Activated naive CD4-positive, alpha-beta T cell treated with Interleukin-2 at 50 U/mL for 16 hours (primary cell): Measurements from ENCODE around the gene TCF20.

Experiments used
- DNase-seq: peaks from one replicate; pipeline ENCODE4 v3.0.0-alpha.2; 2020

TCF20 gene

GRCh38 chr22:42256930-42257329 lies 13.5 kb downstream of the TCF20 start:
- DNase-seq = no peak

GRCh38 chr22:42256220-42256619 lies 14.2 kb downstream of the TCF20 start:
- no peak for DNase-seq

- DNase-seq = no peak
Measured at GRCh38 chr22:42249831-42250230, 20.6 kb downstream of the TCF20 start.

- DNase-seq = no peak
Measured at GRCh38 chr22:42248995-42249394, 21.5 kb downstream of the TCF20 start.

GRCh38 chr22:42247596-42247995 lies 22.9 kb downstream of the TCF20 start:
- DNase-seq = no peak

GRCh38 chr22:42243802-42244060 lies 26.7 kb downstream of the TCF20 start:
- no peak for DNase-seq

- no peak for DNase-seq
Measured at GRCh38 chr22:42236848-42237247, 33.6 kb downstream of the TCF20 start.

- no peak for DNase-seq
Measured at GRCh38 chr22:42236268-42236667, 34.2 kb downstream of the TCF20 start.

GRCh38 chr22:42233879-42234278 lies 36.6 kb downstream of the TCF20 start:
- DNase-seq = no peak

GRCh38 chr22:42231929-42232328 lies 38.5 kb downstream of the TCF20 start:
- no peak for DNase-seq

- no peak for DNase-seq
Measured at GRCh38 chr22:42229455-42230149, 40.9 kb downstream of the TCF20 start.

GRCh38 chr22:42228483-42228882 lies 42.0 kb downstream of the TCF20 start:
- no peak for DNase-seq

GRCh38 chr22:42227435-42227834 lies 43.0 kb downstream of the TCF20 start:
- no peak for DNase-seq

GRCh38 chr22:42225841-42226240 lies 44.6 kb downstream of the TCF20 start:
- no peak for DNase-seq

GRCh38 chr22:42222140-42222539 lies 48.3 kb downstream of the TCF20 start:
- DNase-seq = no peak
